NCI-H524 treated with DMSO at 0.1 percent for 48 hours (cell line): ENCODE data around the gene NAV3.

ENCODE experiments used
- DNase-seq: peaks from one replicate; lab custom pipeline; 2025; lab: John Stamatoyannopoulos, UW

Gene NAV3

GRCh38 chr12:77924703-77925102 is 94.0 kb downstream of the NAV3 start:
- DNase-seq: no peak

GRCh38 chr12:77925536-77926108 is 94.9 kb downstream of the NAV3 start:
- DNase-seq: peak; percentile 55

GRCh38 chr12:77928078-77928477 is 97.4 kb downstream of the NAV3 start:
- DNase-seq: no peak

- no peak for DNase-seq
Measured at GRCh38 chr12:77932216-77932615, 101.5 kb downstream of the NAV3 start.

- no peak for DNase-seq
Measured at GRCh38 chr12:77938301-77938700, 107.6 kb downstream of the NAV3 start.

GRCh38 chr12:77940011-77940423 is 109.3 kb downstream of the NAV3 start:
- DNase-seq: no peak

- no peak for DNase-seq
Measured at GRCh38 chr12:77940567-77940966, 109.9 kb downstream of the NAV3 start.

GRCh38 chr12:77941401-77941800 is 110.7 kb downstream of the NAV3 start:
- no peak for DNase-seq

- DNase-seq: no peak
Measured at GRCh38 chr12:77943466-77943865, 112.8 kb downstream of the NAV3 start.

GRCh38 chr12:77946541-77947061 is 115.9 kb downstream of the NAV3 start:
- no peak for DNase-seq

GRCh38 chr12:77947330-77947729 is 116.6 kb downstream of the NAV3 start:
- no peak for DNase-seq

- no peak for DNase-seq
Measured at GRCh38 chr12:77947746-77948145, 117.1 kb downstream of the NAV3 start.

- DNase-seq: no peak
Measured at GRCh38 chr12:77949943-77950342, 119.2 kb downstream of the NAV3 start.

GRCh38 chr12:77953528-77954205 is 123.0 kb downstream of the NAV3 start:
- DNase-seq: no peak

- DNase-seq: no peak
Measured at GRCh38 chr12:77954206-77954555, 123.5 kb downstream of the NAV3 start.

- no peak for DNase-seq
Measured at GRCh38 chr12:77957062-77957461, 126.4 kb downstream of the NAV3 start.

- no peak for DNase-seq
Measured at GRCh38 chr12:77963576-77964178, 133.0 kb downstream of the NAV3 start.

GRCh38 chr12:77965790-77966189 is 135.1 kb downstream of the NAV3 start:
- DNase-seq: no peak

- no peak for DNase-seq
Measured at GRCh38 chr12:77968021-77968420, 137.3 kb downstream of the NAV3 start.

- DNase-seq: no peak
Measured at GRCh38 chr12:77968571-77968970, 137.9 kb downstream of the NAV3 start.

GRCh38 chr12:77973579-77973978 is 142.9 kb downstream of the NAV3 start:
- no peak for DNase-seq

- no peak for DNase-seq
Measured at GRCh38 chr12:77974645-77975044, 144.0 kb downstream of the NAV3 start.

GRCh38 chr12:77979597-77980250 is 149.0 kb downstream of the NAV3 start:
- no peak for DNase-seq
